GM12874 (cell line): Measurements from ENCODE around the gene LSM10.

ENCODE experiments used
- CTCF ChIP-seq: IDR thresholded peaks from 2 replicates; pipeline ENCODE4 v1.5.1; 2011; ENCODE audit warnings: low read depth, mild to moderate bottlenecking, control low read depth, low read length, moderate library complexity; ENCODE audit not compliant: insufficient read depth

Gene LSM10

GRCh38 chr1:36367798-36368197 is 29.9 kb downstream of the LSM10 start:
- TF ChIP-seq CTCF = no peak

DNA sequence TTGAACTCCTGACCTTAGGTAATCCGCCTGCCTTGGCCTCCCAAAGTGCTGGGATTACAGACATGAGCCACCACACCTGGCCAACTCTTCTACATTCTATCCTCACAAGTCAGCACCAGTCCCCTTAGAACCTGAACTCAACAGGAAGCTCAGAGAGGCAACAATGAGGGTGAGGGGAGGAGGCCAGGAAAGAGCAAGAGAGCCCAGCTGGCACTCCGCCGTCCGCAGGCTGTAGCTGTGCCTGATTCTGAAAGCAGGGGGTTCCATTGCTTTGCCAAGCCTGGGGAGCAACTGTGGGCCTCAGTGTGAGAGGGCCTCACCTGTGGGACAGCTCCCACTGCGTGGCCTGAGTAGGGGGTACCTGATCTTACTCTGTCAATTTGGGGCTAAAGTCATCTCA is 30.6 kb downstream of the LSM10 start:
- no peak for TF ChIP-seq CTCF

DNA sequence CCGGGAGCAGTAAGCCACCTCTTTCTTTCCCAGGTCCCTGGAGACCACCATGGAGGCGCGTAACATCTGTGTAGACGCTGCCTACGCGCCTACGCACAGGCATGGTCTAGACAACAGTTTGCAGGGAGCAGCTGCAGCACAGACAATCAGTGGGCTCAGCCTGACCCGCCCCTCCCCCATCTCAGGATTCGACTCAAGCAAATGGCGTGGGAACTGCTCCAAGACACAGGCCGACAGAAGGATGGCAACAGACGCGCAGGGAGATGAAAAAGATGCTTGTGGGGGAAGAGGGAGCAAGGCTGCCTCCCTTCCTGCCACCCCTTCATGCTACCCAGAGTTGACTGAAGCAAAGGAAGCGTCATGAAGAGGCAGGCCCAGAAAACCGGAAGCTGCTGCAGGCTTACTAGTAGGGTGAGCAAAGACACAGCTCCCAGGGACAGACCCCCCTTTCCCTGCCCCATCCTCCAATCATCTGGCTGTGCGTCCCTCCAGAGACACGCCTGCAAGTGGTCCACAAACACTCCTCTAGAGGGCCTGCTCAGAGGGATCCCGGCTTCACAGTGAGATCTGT is 31.5 kb downstream of the LSM10 start:
- no peak for TF ChIP-seq CTCF

DNA sequence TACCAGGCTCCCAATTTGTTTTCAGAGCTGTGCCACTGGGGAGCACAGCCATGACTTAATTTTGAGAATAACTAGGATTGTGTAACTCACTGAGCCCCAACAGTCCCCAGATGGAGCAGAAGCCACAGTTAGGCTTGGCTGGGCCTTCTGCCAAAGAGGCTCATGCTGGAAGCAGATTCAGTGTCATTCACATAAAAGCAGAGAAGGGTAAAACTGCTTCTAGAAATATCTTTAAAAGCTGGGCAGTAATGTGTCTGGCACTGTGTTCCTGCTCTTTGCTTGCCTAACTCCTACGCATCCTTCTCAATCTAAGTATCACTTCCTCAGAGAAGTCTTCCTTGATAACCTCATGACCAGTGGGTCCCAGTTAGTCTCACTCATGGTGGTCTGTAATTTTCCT is 32.3 kb downstream of the LSM10 start:
- no peak for TF ChIP-seq CTCF

DNA sequence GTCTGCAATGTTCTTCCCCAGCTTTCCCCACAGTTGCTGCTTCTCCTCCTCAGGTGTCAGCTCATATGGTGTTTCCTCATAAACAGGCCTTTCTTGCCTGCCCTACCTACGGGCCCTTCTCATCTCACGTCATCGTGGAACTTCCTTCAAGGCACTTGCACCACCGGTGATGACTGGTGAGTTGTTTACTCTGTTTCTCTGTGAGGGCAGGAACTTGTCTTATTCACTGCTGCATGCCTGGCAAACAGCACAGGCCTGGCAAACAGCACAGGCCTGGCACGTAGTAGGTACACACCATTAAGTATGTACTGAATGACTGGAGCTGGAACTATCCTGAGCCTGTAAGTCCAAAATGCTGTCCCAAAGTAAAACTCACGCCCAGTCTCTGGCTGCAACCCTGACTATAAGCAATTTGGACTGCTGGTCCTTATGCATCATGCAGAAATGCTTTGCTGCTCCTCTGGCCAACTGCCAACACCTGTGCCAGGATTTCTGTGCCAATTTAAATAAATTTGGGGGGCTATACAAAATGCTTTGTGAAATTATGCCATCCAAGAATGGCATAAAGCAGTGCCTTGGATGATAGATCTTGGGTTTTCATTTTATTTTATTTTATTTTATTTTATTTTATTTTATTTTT is 37.7 kb downstream of the LSM10 start:
- TF ChIP-seq CTCF = no peak

GRCh38 chr1:36359383-36359782 is 38.3 kb downstream of the LSM10 start:
- no peak for TF ChIP-seq CTCF

GRCh38 chr1:36358514-36359084 is 39.1 kb downstream of the LSM10 start:
- TF ChIP-seq CTCF = no peak
